ENCODE measurements around the gene RSF1.
"Not testable (repeated sequence)": the region's sequence is repeated elsewhere in the genome, so short reads cannot be mapped to it uniquely, and the experiment has no call there.

RSF1 gene

DNA sequence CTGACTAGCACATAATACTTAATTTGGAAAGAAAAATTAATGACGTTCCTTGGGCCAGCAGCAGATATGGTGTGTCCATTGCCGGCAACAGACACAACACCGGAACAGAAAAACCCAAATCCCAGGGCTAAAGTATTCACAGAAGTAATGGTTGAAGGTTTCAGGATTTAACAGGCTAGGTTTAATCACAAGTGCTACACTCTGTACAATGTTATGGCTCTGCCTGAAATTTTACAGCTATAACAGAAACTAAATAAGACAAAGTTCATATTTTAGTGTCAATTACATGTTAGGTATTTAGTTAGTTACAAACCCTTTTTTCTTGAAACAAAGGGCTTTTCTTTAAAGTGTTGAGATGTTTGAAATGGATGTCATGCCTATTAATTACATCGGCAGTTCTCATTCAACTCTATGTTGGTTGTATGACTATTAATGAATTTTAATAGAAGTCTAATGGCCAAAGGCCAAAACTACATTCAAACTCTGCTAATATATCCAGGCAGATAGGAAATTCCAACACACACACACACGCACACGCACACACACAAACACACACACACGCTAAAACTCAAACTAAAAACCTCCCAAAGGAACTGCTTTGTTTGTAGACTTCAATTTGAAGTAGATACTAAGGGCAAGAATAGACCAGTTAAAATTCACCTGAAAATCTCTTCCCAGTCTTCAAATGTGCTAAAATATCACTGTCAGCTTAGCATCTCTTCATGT, 155.1 kb downstream of the RSF1 start:
- DNase-seq, result no peak

DNA sequence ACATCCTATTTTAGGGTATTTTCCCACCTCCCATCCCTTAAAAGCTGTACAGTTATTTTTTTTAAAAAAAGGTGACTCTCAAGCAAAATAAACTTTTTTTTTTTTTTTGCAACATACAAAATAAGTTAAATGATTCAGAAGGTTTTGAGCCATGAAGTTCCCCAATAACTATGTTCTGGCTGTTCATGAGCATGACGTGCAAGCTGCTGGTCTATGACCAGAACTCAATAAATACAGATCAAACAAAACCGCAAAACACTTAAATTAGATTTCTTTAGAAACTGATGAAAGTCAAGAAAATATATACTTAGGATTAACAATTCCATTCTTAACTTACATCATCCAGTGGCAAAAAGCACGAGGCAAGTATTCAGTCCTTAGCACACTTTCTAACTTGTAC, 158.9 kb downstream of the RSF1 start:
- no peak for DNase-seq

GRCh38 chr11:77660947-77661346, 159.6 kb downstream of the RSF1 start:
- no peak for DNase-seq

GRCh38 chr11:77658213-77659013, 162.1 kb downstream of the RSF1 start:
- peak; percentile 55 for DNase-seq

DNA sequence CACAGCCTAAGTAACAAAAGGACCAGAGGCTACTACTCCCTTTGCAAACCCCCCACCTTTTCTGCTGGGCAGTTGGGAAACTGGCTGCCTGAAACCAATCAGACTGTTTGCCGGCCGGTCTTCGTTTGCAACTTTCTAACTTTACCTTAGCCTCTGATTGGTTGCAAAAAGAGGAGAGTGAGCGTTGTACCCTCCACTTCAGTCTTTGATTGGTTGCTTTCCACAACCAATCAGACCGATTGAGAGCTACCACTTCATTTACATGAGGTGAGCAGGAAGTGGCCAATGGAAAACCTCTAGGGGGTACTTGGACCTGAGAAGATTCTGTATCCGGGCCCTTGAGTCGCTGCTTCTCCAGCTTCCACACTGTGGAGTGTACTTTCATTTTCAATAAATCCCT, 164.2 kb downstream of the RSF1 start:
- DNase-seq, result no peak

DNA sequence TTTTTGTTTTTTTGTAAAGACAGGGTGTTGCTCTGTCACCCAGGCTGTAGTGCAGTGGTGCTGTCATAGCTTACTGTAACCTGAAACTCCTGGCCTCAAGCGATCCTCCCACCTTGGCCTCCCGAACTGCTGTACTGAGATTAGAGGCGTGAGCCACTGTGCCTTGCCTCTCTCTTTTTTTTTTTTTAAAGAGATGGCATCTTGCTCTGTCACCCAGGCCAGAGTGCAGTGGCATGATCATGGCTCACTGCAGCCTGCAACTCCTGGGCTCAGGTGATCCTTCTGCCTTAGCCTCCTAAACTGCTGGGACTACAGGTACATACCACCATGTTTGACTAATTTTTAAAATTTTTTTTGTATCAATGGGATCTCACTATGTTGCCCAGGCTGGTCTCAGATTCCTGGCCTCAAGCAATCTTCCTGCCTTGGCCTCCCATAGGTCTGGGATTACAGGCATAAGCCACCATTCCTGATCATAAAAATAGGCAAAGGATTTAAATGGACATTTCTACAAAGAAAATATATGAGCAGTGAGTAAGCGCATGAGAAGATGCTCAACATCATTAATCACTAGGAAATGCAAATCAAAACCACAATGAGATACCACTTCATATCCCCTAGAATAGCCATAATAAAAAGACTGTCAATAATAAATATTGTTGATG, 165.6 kb downstream of the RSF1 start:
- DNase-seq, result peak; percentile 39

GRCh38 chr11:77650123-77650522, 170.4 kb downstream of the RSF1 start:
- no peak for DNase-seq

GRCh38 chr11:77647654-77648305, 172.7 kb downstream of the RSF1 start:
- peak; percentile 37 for DNase-seq

GRCh38 chr11:77644887-77645286, 175.6 kb downstream of the RSF1 start:
- DNase-seq, result no peak

GRCh38 chr11:77642228-77642627, 178.3 kb downstream of the RSF1 start:
- no peak for DNase-seq

- DNase-seq, result peak; percentile 91
Measured at GRCh38 chr11:77637345-77638165, 183.0 kb downstream of the RSF1 start, which contains the start of gene CLNS1A. TSS of gene CLNS1A (minus strand) at chr11:77637794. CDS start at chr11:77637714, 80 bp downstream.

DNA sequence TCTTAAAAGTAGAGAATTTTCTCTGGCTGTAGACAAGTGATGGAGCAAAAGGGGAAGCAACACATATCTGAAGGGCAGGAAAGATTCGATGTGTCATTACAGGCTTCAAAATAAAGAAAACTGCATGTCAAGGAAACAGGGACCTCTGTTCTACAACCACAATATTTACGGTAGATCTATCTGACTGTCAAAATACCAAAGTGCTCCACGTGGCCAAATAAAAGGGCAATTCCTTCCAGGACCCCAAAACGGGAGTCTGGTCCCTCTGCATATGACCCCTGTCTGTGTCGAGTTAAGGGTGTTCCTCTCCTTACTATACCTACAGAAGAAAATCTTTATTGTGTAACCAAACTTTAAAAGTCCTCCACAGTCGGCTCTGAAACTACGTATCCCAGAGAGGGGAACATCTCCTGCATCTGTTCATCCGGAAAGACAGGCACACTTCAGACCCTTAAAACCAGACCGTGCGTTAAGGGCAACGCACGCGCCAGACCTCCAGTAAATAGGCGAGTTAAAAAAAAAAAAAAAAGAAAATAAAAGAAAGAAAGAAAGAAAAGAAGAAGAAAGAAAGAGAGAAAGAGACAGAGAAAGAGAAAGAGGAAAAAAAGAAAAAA, 183.7 kb downstream of the RSF1 start:
- no peak for DNase-seq

- DNase-seq, result not testable (repeated sequence)
Measured at GRCh38 chr11:77633926-77634325, 186.6 kb downstream of the RSF1 start.

GRCh38 chr11:77630157-77630710, 190.3 kb downstream of the RSF1 start:
- DNase-seq, result peak; percentile 37

GRCh38 chr11:77619576-77620198, 200.8 kb downstream of the RSF1 start:
- peak; percentile 44 for DNase-seq

- peak; percentile 60 for DNase-seq
Measured at GRCh38 chr11:77617892-77618291, 202.6 kb downstream of the RSF1 start.

GRCh38 chr11:77611921-77612320, 208.6 kb downstream of the RSF1 start:
- DNase-seq, result no peak

Data from fibroblast of skin of right biceps (primary cell).